Limb (tissue), 2 donors: Measurements from ENCODE around the gene SRRM1.
"Not testable (repeated sequence)": the region's sequence is repeated elsewhere in the genome, so short reads cannot be mapped to it uniquely, and the experiment has no call there.

Experiments
- DNase-seq, 2 donors: peaks; one replicate each; pipeline ENCODE4 v3.0.0-alpha.2; 2016; ENCODE audit errors: extremely low spot score in 2 of 2

SRRM1 gene

DNA sequence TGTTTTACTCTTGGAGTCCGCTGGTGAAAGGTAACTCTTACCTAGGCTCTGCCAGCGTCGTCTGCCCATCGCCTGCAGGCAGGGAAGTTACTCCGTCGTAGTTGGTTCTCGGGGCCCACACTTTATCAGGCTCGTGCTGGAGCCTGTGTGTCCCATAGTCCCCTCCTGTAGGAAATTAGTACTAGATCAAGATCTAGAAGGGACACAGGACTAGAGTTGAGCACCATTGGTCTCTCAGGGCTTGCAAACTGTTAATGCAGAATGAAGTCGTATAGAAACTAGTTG, 940 bp downstream of the SRRM1 start:
- no peak for DNase-seq

DNA sequence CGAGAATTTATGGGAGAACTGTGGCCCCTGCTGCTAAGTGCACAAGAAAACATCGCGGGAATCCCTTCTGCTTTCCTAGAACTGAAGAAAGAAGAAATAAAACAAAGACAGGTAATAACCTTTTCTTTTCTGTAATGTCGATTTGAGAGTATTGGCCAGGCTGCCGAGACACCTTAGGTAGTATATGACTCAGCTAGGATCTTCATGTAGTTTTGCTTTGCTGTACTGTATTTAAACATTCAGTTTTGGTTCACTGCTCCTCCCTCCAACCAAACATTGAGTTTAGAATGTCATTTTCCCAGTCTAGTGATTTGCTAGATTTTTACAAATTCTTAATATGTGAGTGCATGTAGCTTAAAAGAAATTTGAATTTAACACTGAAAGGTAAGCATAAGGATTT, 5.8 kb downstream of the SRRM1 start:
- DNase-seq, result no peak

DNA sequence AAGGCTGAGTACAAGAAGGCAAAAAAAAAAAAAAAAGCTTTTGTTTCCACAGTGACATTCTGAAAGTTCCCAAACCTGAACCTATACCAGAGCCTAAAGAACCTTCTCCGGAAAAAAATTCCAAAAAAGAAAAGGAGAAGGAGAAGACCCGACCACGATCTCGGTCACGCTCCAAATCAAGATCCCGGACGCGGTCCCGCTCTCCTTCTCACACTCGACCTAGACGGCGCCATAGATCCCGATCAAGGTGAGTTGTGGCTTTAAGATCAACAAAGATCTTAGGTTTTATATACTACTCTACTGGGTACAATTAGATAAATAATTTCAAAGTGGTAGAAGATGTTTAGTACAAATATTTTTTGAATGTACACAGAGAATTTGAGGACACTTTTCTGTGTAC, 9.3 kb downstream of the SRRM1 start:
- no peak for DNase-seq

GRCh38 chr1:24654010-24654409, 10.9 kb downstream of the SRRM1 start:
- no peak for DNase-seq

DNA sequence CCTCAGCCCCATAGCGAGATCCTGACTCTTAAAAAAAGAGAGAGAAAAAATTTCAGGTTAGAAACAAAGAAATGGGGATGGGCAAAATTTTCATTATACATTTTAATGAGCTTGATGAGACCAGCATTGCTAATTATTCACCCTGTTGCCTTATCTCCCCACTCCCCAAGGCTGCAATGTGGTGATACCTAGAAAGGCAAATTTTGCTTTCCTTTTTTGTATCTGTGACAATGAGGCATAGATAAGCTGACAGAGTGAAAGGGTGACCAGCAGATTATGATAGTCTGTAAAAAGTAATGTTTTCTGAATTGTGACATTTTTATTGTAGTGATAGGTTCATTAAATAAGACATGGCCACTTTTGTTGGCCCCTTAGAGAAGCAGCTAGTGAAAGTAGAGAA, 12.9 kb downstream of the SRRM1 start:
- DNase-seq, result no peak

DNA sequence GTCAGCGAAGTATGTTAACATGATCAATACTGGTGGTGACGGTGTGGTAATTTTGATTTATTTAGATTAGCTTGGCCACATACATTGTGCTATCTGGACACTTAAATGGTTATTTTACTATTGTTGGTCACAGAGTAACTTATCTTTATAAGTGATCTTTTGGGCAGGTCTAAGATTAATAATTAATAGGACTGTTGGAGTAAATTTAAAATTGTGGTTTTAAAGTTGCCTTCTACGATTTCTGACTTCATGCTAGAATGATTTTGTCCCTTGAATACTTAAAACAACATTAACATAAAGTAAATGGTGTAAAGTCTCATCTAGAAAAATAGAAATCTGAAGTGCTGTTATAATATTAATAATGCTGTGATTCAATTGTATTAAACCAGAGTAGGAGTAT, 14.7 kb downstream of the SRRM1 start:
- DNase-seq, result no peak

DNA sequence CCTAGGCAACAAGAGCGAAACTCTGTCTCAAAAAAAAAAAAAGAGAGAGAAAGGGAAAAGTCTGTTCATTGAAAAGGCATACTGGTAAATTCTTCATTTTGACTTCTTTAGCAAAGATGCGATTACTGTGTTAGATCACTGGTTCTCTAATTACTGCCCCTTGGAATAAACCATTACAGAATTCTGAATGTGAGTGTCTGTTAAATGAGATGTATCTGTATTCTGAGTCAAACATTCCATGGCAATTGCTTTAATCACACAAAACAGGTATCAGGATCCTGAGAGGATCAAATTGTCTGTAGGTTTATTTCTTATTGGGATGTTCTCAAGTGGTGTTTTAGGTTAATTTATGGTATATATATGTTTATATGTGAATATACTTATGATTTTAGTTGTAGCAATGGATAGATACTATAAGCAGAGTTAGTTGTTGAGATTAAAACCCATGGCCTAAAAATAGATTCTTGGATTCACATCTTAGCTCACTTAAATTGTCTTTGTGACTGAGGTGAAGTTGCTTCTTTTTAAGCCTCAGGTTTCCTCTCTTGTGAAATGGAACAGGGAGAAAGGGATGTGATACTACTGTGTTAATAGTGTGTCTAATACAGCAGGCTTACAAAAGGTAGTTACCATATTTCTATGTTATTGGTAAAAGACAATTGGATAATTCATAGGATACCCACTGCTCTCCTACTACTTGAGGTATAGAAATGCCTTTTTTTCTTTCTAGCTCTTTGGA, 16.2 kb downstream of the SRRM1 start:
- no peak for DNase-seq

DNA sequence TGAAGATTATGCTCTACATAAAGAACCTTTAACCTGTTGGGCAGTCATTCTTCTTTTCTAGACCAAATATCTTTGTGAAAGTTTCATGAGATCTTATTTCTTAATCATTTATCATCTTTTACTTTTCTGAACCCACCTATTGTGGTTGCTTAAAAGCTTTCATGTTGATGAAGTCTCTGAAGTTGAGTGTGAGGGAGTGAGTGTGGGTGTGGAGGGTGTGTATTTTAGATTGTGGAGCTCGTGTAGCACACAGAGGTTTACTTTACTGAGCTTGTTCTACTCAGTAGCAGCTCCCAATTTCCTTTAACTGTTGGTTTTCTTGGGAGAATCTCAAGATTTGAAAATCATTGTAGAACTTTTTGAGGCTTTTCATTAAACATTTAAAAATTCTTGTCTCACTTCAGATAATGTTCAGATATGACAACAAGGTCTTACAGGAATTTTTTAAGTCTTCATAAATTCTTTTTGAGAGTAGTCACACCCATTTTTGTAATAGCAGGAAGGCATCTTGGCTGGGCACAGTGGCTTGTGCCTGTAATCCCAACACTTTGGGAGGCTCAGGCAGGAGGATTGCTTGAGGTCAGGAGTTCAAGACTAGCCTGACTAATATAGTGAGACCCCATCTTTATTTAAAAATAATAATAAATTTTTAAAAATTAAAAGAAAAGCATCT, 17.0 kb downstream of the SRRM1 start:
- no peak for DNase-seq

GRCh38 chr1:24664507-24665033, 21.5 kb downstream of the SRRM1 start:
- DNase-seq, result no peak

DNA sequence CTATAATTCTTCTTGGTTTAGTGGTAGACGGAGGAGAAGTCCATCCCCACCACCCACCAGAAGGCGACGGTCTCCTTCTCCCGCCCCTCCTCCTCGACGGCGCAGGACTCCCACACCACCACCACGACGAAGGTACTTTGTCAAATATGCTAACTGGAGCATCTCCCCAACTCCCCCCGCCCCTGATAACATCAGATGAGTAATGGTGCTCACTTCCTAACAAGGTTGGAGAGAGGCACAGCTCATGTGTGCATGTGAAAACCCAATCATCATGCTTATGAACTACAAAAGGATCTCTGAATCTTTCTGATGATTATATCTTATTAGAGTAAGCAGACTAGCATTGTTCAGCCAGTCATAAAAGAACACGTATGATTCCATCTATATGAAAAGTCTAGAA, 23.7 kb downstream of the SRRM1 start:
- DNase-seq, result no peak

GRCh38 chr1:24671372-24671771, 28.3 kb downstream of the SRRM1 start:
- not testable (repeated sequence) for DNase-seq

DNA sequence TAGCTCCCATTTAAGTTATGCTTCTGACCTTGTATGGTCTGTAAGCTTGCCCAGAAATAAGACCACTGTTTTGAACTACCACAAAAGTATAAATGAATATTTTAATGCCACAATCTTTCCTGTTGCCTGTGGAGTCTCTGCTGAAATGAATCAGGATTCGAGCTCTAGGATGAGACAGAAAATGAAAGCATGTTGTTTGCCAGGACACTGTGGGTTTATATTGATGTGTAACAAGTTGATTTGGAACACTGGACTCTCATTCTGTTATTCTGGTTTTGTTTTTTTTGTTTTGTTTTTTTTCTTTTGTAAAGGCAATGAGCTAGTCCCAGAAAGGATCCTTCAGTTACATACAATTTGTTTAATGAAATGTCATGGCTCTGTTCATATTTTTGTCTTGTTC, 29.6 kb downstream of the SRRM1 start:
- not testable (repeated sequence) for DNase-seq

DNA sequence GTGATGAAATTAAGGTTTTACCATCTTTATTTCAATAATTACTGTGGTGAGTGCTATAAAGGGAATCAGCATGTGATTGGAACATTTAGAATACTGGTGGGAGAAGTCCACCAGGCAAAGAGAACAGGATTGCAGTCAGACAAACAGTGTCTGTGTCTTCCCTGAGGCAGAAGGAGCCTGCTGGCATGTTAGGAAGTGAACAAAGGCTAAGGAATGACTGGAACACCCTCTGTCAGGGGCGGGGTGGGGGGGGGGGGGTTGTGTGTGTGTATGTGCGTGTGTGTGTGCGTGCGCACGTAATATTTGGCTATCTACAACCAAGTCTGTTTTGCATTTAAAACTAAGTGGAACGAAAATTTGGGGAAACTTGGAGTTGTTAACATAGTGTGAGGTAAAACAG, 30.2 kb downstream of the SRRM1 start:
- DNase-seq, result no peak

- not testable (repeated sequence) for DNase-seq
These were observed 35.3 kb downstream of the SRRM1 start for GRCh38 chr1:24678421-24678820.

GRCh38 chr1:24679725-24680124, 36.6 kb downstream of the SRRM1 start:
- DNase-seq, result no peak

- no peak for DNase-seq
These were observed 40.6 kb downstream of the SRRM1 start for GRCh38 chr1:24683713-24684162.

- no peak for DNase-seq
These were observed 44.9 kb downstream of the SRRM1 start for GRCh38 chr1:24688033-24688432.

- peak; percentile 72 to 78 for DNase-seq
These were observed 45.6 kb downstream of the SRRM1 start for GRCh38 chr1:24688621-24689195.

- DNase-seq, result no peak
These were observed 47.9 kb downstream of the SRRM1 start for GRCh38 chr1:24691051-24691450.

- no peak for DNase-seq
These were observed 49.4 kb downstream of the SRRM1 start for GRCh38 chr1:24692351-24692980.

GRCh38 chr1:24693827-24694379, 50.8 kb downstream of the SRRM1 start:
- DNase-seq, result no peak

- DNase-seq, result no peak
These were observed 51.3 kb downstream of the SRRM1 start for GRCh38 chr1:24694380-24694843.
